Esophagus squamous epithelium (tissue), 5 donors: ENCODE measurements around the gene CSAD. TPM values are rescaled to one million over a fixed set of nuclear protein-coding genes. Genes with fewer than 3 reads are reported as not detected.
A peak's percentile ranks its signal among the peaks of the same experiment; 100 is the strongest.

Source experiments
- DNase-seq: peaks from one replicate; lab custom pipeline; 2025; lab: John Stamatoyannopoulos, UW
- H3K27ac ChIP-seq, 4 donors: fragments of 200-600 bp; sonication (generic); one replicate each; pipeline ENCODE4 v1.5.1; 2016 to 2019; ENCODE audit warnings: mild to moderate bottlenecking in 1 of 4
- H3K27me3 ChIP-seq, 4 donors: fragments of 200-600 bp; sonication (generic); 1 replicate in 3 of 4; 2 replicates in 1 of 4; pipeline versions ENCODE4 v1.5.1 to v1.6.0; 2017 to 2021; ENCODE audit warnings: antibody characterized with exemption in 1 of 4
- H3K36me3 ChIP-seq, 3 donors: fragments of 200-600 bp; sonication (generic); one replicate each; pipeline ENCODE4 v1.5.1; 2016 to 2019
- H3K4me1 ChIP-seq, 3 donors: fragments of 200-600 bp; sonication (generic); one replicate each; pipeline ENCODE4 v1.5.1; 2017 to 2019
- H3K4me3 ChIP-seq, 4 donors: fragments of 200-600 bp; sonication (generic); 1 replicate in 3 of 4; 2 replicates in 1 of 4; pipeline ENCODE4 v1.5.1; 2016 to 2019; ENCODE audit warnings: mild to moderate bottlenecking in 2 of 4, moderate library complexity in 1 of 4
- H3K9me3 ChIP-seq, 3 donors: fragments of 200-600 bp; sonication (generic); one replicate each; pipeline ENCODE4 v1.5.1; 2016 to 2019
- CTCF ChIP-seq, 6 experiments: fragments of 450-650 bp in 4 of 6; fragments of 200-600 bp in 2 of 6; sonication (generic) in 2 of 6; IDR thresholded peaks; one replicate each; pipeline ENCODE4 v1.5.1; 2016 to 2019; ENCODE audit warnings: antibody characterized with exemption in 6 of 6, mild to moderate bottlenecking in 4 of 6, moderate library complexity in 4 of 6
- POLR2A ChIP-seq, 4 donors: fragments of 450-650 bp; IDR thresholded peaks; one replicate each; pipeline ENCODE4 v1.6.1; 2017; ENCODE audit warnings: antibody characterized with exemption in 4 of 4, mild to moderate bottlenecking in 4 of 4, moderate library complexity in 3 of 4
- WGBS, 2 donors: methylation state at CpG; one replicate each; pipeline ENCODE4 v1.1.5; 2018; 5-methylcytosine and 5-hydroxymethylcytosine counted together
- intact Hi-C: fragments of 100-400 bp; cut with DNase I; formaldehyde crosslinking; loops from one replicate; pipeline ENCODE4 v1.15.0; 2022
- total RNA-seq, 4 donors: library from RNA; depleted of rRNA; stranded (reverse); fragments of >200 nt; gene quantifications; one replicate each; pipeline ENCODE4 v1.1.0, GENCODE V29; 2016
- donor health status: DM: yes; HTN: yes; CAD: no.

Gene CSAD
- total RNA-seq, 4 donors from 2014 or later: 11.4 to 30.5 (median 15.7) TPM

DNA sequence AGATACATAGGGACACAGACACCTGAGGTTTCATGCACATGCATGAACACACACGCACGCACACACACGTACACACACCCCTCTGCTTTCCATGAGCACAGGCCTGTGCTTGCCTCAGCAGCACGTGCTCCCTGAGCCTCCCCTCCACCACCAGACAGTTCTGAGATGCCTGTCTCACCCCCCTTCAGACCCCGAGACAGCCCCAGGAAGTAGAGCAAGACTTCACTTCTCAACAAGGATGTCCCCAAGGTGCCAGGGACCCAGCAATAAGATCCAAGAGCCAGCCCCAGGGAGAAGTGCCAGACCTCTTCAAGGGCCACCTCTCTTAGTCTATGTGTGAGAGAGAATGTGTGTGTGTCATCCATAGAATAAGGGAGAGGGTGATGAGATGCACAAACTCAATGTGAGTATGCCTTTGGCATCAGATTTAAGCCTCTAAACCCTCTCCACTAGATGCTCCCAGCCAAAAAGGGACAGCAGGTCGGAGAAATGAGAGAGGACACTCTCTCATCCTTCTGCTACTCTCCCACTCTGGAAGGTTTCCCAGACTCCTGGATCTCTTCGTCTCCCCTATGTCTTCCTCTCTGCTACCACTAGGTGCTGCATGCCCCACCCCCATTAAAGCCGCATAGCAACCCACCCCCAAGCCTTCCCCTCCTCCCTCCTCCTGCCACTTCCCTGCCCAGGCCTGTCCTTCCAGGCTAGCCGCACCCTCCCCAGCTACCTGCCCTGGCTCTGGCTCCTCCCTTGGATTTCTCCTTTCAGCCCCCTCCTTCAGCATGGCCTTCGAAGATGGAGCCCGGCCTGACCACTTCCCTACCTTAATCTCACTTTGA lies 43.6 kb upstream of the CSAD start:
- Histone ChIP-seq H3K9me3 (no peaks in the 10 kb centered on the region), H3K4me1 (peaks cover 66 to 97% (median 69%) of the 10 kb centered on the region in 3 donors), H3K27ac (peak overlapping the region; percentile 97 to 100 (median 99)), H3K27me3 (no peaks in the 10 kb centered on the region), H3K36me3 (peaks cover 0 to 42% (median 11%) of the 10 kb centered on the region in 3 donors), H3K4me3 (peak overlapping the region in 3 of 4 donors; percentile 5 to 39 (median 20))
- no peak for DNase-seq
- no peak for TF ChIP-seq POLR2A (IDR thresholded peaks at IDR 0.05)
- TF ChIP-seq CTCF (IDR thresholded peaks at IDR 0.05): peak in 3 of 6 experiments; percentile 32 to 52 (median 38)
- intact Hi-C loops: no loop called here
- 33 to 35% methylated on average over 9 to 10 of the region's 11 CpGs for WGBS, 2 donors

DNA sequence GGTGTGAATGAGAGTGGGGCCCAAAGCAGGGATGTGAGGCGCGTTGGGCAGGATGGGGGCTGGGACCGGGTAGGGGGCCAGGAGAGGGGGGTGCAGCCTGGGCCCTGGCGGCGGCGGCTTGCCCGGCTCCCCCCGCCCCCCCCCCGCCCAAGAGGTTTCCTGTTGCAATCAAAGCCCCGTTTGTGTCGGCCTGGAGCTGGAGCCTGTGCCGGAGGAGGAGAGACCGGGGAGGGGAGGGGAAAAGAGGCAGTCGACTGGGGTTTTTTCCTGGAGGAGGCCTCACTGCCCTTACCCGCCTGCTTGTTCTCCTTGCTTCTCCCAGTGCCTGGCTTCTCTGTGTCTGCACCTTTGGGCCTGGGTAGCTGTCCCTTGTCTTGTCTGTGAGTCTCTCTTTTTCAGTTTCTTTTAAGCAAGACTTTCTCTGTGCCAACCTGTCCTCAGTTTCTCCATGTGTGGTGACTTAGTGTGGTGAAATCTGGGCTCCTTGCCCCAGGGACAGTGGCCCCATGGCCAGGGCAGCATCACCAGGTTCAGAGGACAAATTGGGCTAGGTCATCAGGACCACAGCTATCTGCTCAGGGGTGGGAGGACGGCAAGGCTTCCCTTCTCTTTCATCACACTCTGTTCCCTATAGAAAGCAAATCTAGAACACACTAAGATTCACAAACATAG lies 42.8 kb upstream of the CSAD start:
- WGBS, 2 donors: 8 to 10% methylated on average over 11 to 15 of the region's 16 CpGs
- no peak for DNase-seq
- no peak for TF ChIP-seq CTCF (IDR thresholded peaks at IDR 0.05)
- no peak for TF ChIP-seq POLR2A (IDR thresholded peaks at IDR 0.05)
- Histone ChIP-seq H3K9me3 (no peaks in the 10 kb centered on the region), H3K27ac (peak overlapping the region; percentile 97 to 100 (median 99)), H3K36me3 (peaks cover 0 to 35% (median 11%) of the 10 kb centered on the region in 3 donors), H3K4me3 (peak overlapping the region in 3 of 4 donors; percentile 20 to 39 (median 22)), H3K27me3 (no peaks in the 10 kb centered on the region), H3K4me1 (peaks cover 63 to 97% (median 67%) of the 10 kb centered on the region in 3 donors)
- intact Hi-C loops: no loop called here

- Histone ChIP-seq H3K4me3 (peak overlapping the region in 3 of 4 donors; percentile 39 to 74 (median 69)), H3K36me3 (peaks cover 0 to 28% (median 9%) of the 10 kb centered on the region in 3 donors), H3K4me1 (peaks cover 63 to 97% (median 67%) of the 10 kb centered on the region in 3 donors), H3K9me3 (no peaks in the 10 kb centered on the region), H3K27ac (peak overlapping the region; percentile 97 to 100 (median 99)), H3K27me3 (no peaks in the 10 kb centered on the region)
- WGBS, 2 donors: 38 to 45% methylated on average over 3 to 4 of the region's 4 CpGs
- intact Hi-C loops: no loop called here
- TF ChIP-seq CTCF (IDR thresholded peaks at IDR 0.05): no peak
- TF ChIP-seq POLR2A (IDR thresholded peaks at IDR 0.05): no peak
- no peak for DNase-seq
Measured at GRCh38 chr12:53222806-53223261, 42.1 kb upstream of the CSAD start.

- Histone ChIP-seq H3K4me1 (peaks cover 67 to 97% (median 70%) of the 10 kb centered on the region in 3 donors), H3K4me3 (peak overlapping the region in 3 of 4 donors; percentile 69 to 82 (median 74))
- intact Hi-C loops: no loop called here
Measured at GRCh38 chr12:53222170-53222721, 41.5 kb upstream of the CSAD start.

More at GRCh38 chr12:53222170-53222721, 41.5 kb upstream of the CSAD start:
- Histone ChIP-seq H3K9me3 (no peaks in the 10 kb centered on the region), H3K27ac (peak overlapping the region; percentile 97 to 100 (median 99)), H3K27me3 (no peaks in the 10 kb centered on the region), H3K36me3 (peaks cover 0 to 22% (median 3%) of the 10 kb centered on the region in 3 donors)
- 17 to 19% methylated on average over 4 to 5 of the region's 5 CpGs for WGBS, 2 donors
- no peak for DNase-seq
- TF ChIP-seq POLR2A (IDR thresholded peaks at IDR 0.05): no peak
- TF ChIP-seq CTCF (IDR thresholded peaks at IDR 0.05): no peak
